Right atrium auricular region (tissue), 2 donors: ENCODE measurements around the gene CGB8. TPM values are rescaled to one million over a fixed set of nuclear protein-coding genes. Genes with fewer than 3 reads are reported as not detected.
"Not testable (repeated sequence)": the region's sequence is repeated elsewhere in the genome, so short reads cannot be mapped to it uniquely, and the experiment has no call there.

Experiments used
- DNase-seq: peaks from one replicate; pipeline ENCODE4 v3.0.0-alpha.2; 2019; ENCODE audit warnings: low spot score
- H3K27ac ChIP-seq, 2 donors: fragments of 200-600 bp; sonication (generic); 1 replicate in 1 of 2; 2 replicates in 1 of 2; pipeline ENCODE4 v1.5.1; 2016 to 2019
- H3K27me3 ChIP-seq, 2 donors: fragments of 200-600 bp; sonication (generic); one replicate each; pipeline versions ENCODE4 v1.5.1 to v1.6.0; 2017 to 2019
- H3K36me3 ChIP-seq: fragments of 200-600 bp; sonication (generic); one replicate; pipeline ENCODE4 v1.5.1; 2016
- H3K4me1 ChIP-seq, 2 donors: fragments of 200-600 bp; sonication (generic); one replicate each; pipeline versions ENCODE4 v1.5.1 to v1.6.0; 2017 to 2019
- H3K4me3 ChIP-seq, 2 donors: fragments of 200-600 bp; sonication (generic); 1 replicate in 1 of 2; 2 replicates in 1 of 2; pipeline ENCODE4 v1.5.1; 2017 to 2019; ENCODE audit warnings: mild to moderate bottlenecking in 1 of 2, moderate library complexity in 1 of 2
- H3K9me3 ChIP-seq, 2 donors: fragments of 200-600 bp; sonication (generic); one replicate each; pipeline ENCODE4 v1.5.1; 2019
- CTCF ChIP-seq, 2 donors: fragments of 200-600 bp; sonication (generic); IDR thresholded peaks; one replicate each; pipeline ENCODE4 v1.5.1; 2019; ENCODE audit warnings: antibody characterized with exemption in 2 of 2
- total RNA-seq, 2 donors: library from RNA; depleted of rRNA; stranded (reverse); fragments of >200 nt; gene quantifications; one replicate each; pipeline ENCODE4 v1.1.0, GENCODE V29; 2016

Gene CGB8
- total RNA-seq, 2 donors from 2014 or later, result not detected

DNA sequence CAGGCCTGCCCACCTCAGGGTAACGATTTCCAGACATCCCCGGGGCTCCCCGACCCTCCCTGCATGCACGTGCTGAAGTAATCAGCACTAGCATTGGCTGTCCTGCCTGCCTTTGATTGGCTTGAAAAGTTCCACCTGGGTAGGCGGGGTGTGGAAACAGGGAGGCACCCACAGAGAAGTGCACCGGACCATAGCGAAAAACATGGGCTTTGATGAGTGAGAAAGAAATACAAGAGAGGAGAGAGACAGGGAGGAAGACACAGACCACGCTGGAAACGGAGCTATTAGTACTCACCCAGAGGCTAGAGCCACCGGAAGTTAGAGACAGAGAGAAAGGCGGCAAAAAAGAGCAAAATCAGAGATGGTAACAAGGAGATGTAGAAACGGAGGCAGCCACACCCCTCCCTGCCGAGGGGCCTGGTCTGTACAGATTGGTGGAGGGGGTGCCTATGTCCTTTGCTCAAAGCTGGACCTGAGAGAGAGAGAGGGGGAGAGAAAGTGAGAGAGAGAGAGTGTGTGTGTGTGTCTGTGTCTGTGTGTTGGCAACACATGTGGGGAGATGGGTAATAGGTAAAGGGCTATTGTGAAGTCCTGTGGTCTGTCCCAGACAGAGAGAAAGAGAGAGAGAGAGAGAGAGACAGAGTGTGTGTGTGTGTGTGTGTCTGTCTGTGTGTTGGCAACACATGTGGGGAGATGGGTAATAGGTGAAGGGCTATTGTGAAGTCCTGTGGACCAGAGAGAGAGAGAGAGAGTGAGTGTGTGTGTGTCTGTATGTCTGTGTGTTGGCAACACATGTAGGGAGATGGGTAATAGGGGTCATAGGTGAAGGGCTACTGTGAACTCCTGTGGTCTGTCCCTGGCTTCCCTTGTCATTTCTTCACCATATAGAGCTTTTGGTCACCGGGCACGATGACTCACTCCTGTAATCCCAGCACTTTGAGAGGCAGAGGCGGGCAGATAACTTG is 27.7 kb downstream of the CGB8 start:
- no peaks in the 10 kb centered on the region for H3K27me3 ChIP-seq
- no peak for DNase-seq
- TF ChIP-seq CTCF (IDR thresholded peaks at IDR 0.05), result no peak
- H3K9me3 ChIP-seq, result no peaks in the 10 kb centered on the region
- H3K4me3 ChIP-seq, result no peak overlapping the region
- peaks cover 0 to 27% of the 10 kb centered on the region in 2 donors for H3K4me1 ChIP-seq
- H3K36me3 ChIP-seq, result no peaks in the 10 kb centered on the region
- H3K27ac ChIP-seq, result no peak overlapping the region

- no peak for DNase-seq
- Histone ChIP-seq H3K4me3 (no peak overlapping the region), H3K36me3 (peaks cover 4% of the 10 kb centered on the region), H3K9me3 (no peaks in the 10 kb centered on the region), H3K27ac (no peak overlapping the region), H3K27me3 (no peaks in the 10 kb centered on the region), H3K4me1 (peaks cover 0 to 27% of the 10 kb centered on the region in 2 donors)
- TF ChIP-seq CTCF (IDR thresholded peaks at IDR 0.05), result no peak
Measured at GRCh38 chr19:49020342-49020741, 28.6 kb downstream of the CGB8 start.

DNA sequence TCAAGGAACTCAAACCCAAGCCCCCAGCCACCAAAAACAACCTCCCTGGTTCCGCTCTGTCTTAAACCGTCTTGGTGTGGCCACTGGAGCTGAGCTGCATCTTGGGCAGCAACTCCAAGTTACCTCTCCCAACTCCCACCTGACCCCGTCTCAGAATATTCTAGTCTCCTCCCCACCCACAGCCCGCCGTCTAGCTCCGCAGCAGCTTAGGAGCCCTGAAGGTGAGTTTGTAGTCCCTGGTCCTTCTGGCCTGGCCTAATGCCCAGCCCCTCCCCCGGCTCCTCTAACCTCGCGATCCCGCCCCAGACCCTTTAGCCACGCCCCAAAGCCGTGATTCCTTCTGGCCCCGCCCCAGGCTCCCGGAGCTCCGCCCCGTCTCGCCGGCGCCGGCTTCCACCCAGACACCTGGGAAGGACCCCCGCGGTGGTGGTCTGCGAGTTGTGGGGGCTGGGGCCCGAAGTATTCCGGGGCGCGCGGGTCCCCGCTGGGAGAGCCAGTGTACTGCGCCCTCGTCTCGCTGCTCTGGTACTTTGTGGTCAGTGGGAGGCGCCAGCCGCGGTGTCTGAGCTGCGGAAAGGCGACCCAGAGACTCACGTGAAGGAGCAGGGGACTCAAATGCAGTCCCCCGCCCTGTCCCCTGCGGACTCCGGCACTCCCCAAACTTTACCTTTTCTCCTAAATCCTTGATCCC is 29.5 kb downstream of the CGB8 start:
- DNase-seq, result no peak
- peak overlapping the region; percentile 26 to 55 for H3K4me3 ChIP-seq

DNA sequence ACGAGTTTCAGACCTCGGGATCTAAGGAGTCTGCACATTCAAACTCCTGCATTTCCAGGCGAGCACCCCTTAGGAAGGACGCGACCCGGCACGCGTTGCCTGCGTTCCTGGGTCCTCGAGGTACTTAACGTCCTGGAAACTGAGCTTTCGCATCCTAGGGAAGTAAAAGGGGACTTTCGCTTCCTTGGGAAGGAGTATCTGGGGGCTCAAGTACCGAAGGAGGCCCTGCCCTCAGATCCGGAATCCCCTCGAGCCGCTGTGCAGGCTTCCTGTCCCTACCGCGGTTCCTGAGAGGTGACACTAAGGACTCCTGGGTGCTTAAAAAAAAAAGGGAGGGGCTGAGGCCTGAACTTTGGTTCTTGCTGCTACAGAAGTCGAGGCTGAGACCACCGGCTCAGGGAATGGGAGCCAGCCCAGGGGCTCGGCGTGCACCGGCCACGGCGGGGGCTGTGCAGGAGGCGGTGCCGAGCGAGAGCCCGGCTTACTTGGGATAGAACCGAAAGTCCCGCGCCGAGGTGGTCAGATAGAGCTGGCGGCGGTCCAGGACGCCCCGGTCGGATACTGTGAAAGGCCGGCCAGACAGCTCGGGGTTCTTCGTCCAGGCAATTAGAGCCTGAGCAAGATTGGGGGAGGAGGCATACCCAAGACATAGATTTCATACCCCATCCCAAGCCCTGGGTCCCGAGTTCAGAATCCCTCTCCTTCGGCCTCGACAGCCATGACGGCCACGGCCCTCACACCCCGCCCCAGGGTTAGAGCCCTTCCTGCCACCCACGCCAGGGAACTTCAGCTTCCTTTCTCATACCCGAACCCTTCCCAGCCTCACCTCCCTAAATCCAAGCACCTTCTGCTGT is 30.3 kb downstream of the CGB8 start:
- peak overlapping the region; percentile 27 to 55 for H3K4me3 ChIP-seq
- H3K9me3 ChIP-seq, H3K27ac ChIP-seq, H3K27me3 ChIP-seq, DNase-seq: not testable (repeated sequence)
- H3K4me1 ChIP-seq, result peaks cover 0 to 27% of the 10 kb centered on the region in 2 donors
- H3K36me3 ChIP-seq, result peaks cover 15% of the 10 kb centered on the region

More for the DNA sequence above, 29.5 kb downstream of the CGB8 start:
- H3K9me3 ChIP-seq, result no peaks in the 10 kb centered on the region
- no peaks in the 10 kb centered on the region for H3K27me3 ChIP-seq
- H3K36me3 ChIP-seq, result peaks cover 14% of the 10 kb centered on the region
- no peak for TF ChIP-seq CTCF (IDR thresholded peaks at IDR 0.05)
- no peak overlapping the region for H3K27ac ChIP-seq
- H3K4me1 ChIP-seq, result peaks cover 0 to 27% of the 10 kb centered on the region in 2 donors

- no peak for DNase-seq
Measured at GRCh38 chr19:49017666-49018351, 31.1 kb downstream of the CGB8 start.

More at GRCh38 chr19:49017666-49018351, 31.1 kb downstream of the CGB8 start:
- Histone ChIP-seq H3K27ac (peak overlapping the region in 1 of 2 donors; percentile 3), H3K4me1 (peaks cover 0 to 27% of the 10 kb centered on the region in 2 donors), H3K36me3 (peaks cover 15% of the 10 kb centered on the region), H3K27me3 (no peaks in the 10 kb centered on the region), H3K9me3 (no peaks in the 10 kb centered on the region), H3K4me3 (peak overlapping the region; percentile 36 to 55)
- TF ChIP-seq CTCF (IDR thresholded peaks at IDR 0.05), result peak; percentile 22 to 58
